Smooth muscle cell (in vitro differentiated cells): Measurements from ENCODE around the gene HS3ST5. TPM values are rescaled to one million over a fixed set of nuclear protein-coding genes. Genes with fewer than 3 reads are reported as not detected.

Experiments used
- DNase-seq: peaks from one replicate; lab custom pipeline; 2025; ENCODE audit not compliant: unreplicated experiment; lab: John Stamatoyannopoulos, UW
- H2AFZ ChIP-seq: fragments of 200-600 bp; sonication (generic); 2 replicates; pipeline ENCODE4 v1.6.0; 2016; ENCODE audit warnings: antibody characterized with exemption, low read depth, mild to moderate bottlenecking
- H3F3A ChIP-seq: fragments of 200-600 bp; sonication (generic); 2 replicates; pipeline ENCODE4 v1.6.0; 2017; ENCODE audit warnings: antibody characterized with exemption, low read depth
- H3K27ac ChIP-seq: fragments of 200-600 bp; sonication (generic); 2 replicates; pipeline ENCODE4 v1.5.1; 2016; ENCODE audit warnings: low read depth, mild to moderate bottlenecking
- H3K27me3 ChIP-seq: fragments of 200-600 bp; sonication (generic); 2 replicates; pipeline ENCODE4 v1.6.1; 2016; ENCODE audit warnings: low read depth, mild to moderate bottlenecking
- H3K36me3 ChIP-seq: fragments of 200-600 bp; sonication (generic); 2 replicates; pipeline ENCODE4 v1.5.1; 2016; ENCODE audit warnings: low read depth
- H3K4me1 ChIP-seq: fragments of 200-600 bp; sonication (generic); 2 replicates; pipeline ENCODE4 v1.5.1; 2016; ENCODE audit warnings: low read depth
- H3K4me2 ChIP-seq: fragments of 200-600 bp; sonication (generic); 2 replicates; pipeline ENCODE4 v1.6.0; 2016; ENCODE audit warnings: mild to moderate bottlenecking
- H3K4me3 ChIP-seq: fragments of 200-600 bp; sonication (generic); 2 replicates; pipeline ENCODE4 v1.5.1; 2016; ENCODE audit warnings: mild to moderate bottlenecking
- H3K79me2 ChIP-seq: fragments of 200-600 bp; sonication (generic); 2 replicates; pipeline ENCODE4 v1.6.0; 2016; ENCODE audit warnings: low read depth, mild to moderate bottlenecking
- H3K9ac ChIP-seq: fragments of 200-600 bp; sonication (generic); 2 replicates; pipeline ENCODE4 v1.6.0; 2016; ENCODE audit warnings: low read depth
- H3K9me3 ChIP-seq: fragments of 200-600 bp; sonication (generic); replicated peaks from 2 replicates; pipeline ENCODE4 v1.5.1; 2016; ENCODE audit warnings: low read depth
- H4K20me1 ChIP-seq: fragments of 200-600 bp; sonication (generic); 2 replicates; pipeline ENCODE4 v1.6.0; 2016; ENCODE audit warnings: low read depth
- CTCF ChIP-seq: fragments of 200-600 bp; sonication (generic); IDR thresholded peaks from 2 replicates; pipeline ENCODE4 v1.5.1; 2017; ENCODE audit warnings: borderline replicate concordance, mild to moderate bottlenecking, antibody characterized with exemption; ENCODE audit not compliant: insufficient read depth, poor library complexity, severe bottlenecking
- WGBS: methylation state at CpG from one replicate; pipeline ENCODE4 v1.1.7; 2016; ENCODE audit warnings: low lambda C conversion rate; 5-methylcytosine and 5-hydroxymethylcytosine counted together
- polyA plus RNA-seq: library from polyadenylated mRNA; unstranded; fragments of >200 nt; fragmentation: Nextera tagmentation; extraction: Ambion mirVana; gene quantifications from 2 replicates; pipeline ENCODE4 v1.2.1, GENCODE V29; 2016
- total RNA-seq: library from RNA; depleted of rRNA; stranded (reverse); fragments of >200 nt; gene quantifications from 2 replicates; pipeline ENCODE4 v1.2.3, GENCODE V29; 2014

The HS3ST5 gene
- total and polyA plus RNA-seq, 2 experiments from 2014 or later: 0.18 to 0.25 TPM

DNA sequence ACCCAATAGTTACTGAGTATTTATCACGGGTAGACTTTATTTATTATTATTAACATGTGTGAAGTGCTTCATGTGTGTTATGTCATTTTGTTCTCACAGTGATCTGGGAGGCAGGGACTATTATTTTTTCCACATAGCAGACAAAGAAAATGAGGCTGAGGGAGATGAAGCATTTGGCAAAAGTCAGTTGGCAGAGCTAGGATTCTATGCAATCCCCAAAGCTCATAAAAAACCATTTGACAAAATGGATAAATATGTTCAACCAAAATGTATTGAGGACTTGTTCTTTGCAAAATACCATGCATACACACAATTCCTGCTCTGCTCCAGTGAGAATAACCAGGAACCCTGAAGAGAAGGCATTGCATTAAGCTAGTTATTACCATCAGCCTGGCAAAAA, 184.4 kb downstream of the HS3ST5 start:
- H3F3A ChIP-seq: no peaks in the 10 kb centered on the region
- H3K9ac ChIP-seq: no peak overlapping the region
- no peak overlapping the region for H3K4me2 ChIP-seq
- no peak overlapping the region for H3K4me3 ChIP-seq
- no peak for DNase-seq
- no peak overlapping the region for H3K27ac ChIP-seq
- no peaks in the 10 kb centered on the region for H3K4me1 ChIP-seq
- no peaks in the 10 kb centered on the region for H3K27me3 ChIP-seq
- no peaks in the 10 kb centered on the region for H3K9me3 ChIP-seq
- TF ChIP-seq CTCF: no peak
- H2AFZ ChIP-seq: no peak overlapping the region
- no peaks in the 10 kb centered on the region for H3K79me2 ChIP-seq
- WGBS: 100% methylated on average over 1 of the region's 1 CpG
- H4K20me1 ChIP-seq: no peaks in the 10 kb centered on the region
- no peaks in the 10 kb centered on the region for H3K36me3 ChIP-seq

DNA sequence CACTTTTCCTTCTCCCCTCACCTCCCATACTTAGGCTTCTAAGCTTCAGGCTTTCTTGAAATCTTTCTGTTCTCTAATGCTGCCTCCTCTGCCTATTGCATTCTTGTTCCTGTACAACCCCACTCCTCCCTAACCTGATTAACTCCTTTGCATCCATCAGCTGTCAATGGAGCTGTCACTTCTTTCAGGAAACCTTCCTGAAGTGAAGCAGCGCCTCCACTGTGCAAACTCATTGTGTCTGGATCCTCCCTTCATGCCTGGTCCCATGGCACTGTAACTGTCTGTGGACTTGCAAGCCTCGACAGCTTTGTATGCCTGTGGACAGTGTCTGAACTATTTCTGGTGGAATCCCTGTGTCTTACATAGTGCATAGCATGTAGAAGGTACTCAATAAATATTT, 185.0 kb downstream of the HS3ST5 start:
- no peak for DNase-seq
- H3K4me3 ChIP-seq: no peak overlapping the region
- no peak for TF ChIP-seq CTCF
- no peaks in the 10 kb centered on the region for H3K4me1 ChIP-seq
- no peak overlapping the region for H3K27ac ChIP-seq
- H3K9me3 ChIP-seq: no peaks in the 10 kb centered on the region
- 73% methylated on average over 2 of the region's 2 CpGs for whole genome bisulfite sequencing
- H2AFZ ChIP-seq: no peak overlapping the region
- no peak overlapping the region for H3K4me2 ChIP-seq
- H4K20me1 ChIP-seq: no peaks in the 10 kb centered on the region
- H3F3A ChIP-seq: no peaks in the 10 kb centered on the region
- no peak overlapping the region for H3K9ac ChIP-seq
- no peaks in the 10 kb centered on the region for H3K36me3 ChIP-seq
- H3K79me2 ChIP-seq: no peaks in the 10 kb centered on the region
- H3K27me3 ChIP-seq: no peaks in the 10 kb centered on the region

- H3K79me2 ChIP-seq: no peaks in the 10 kb centered on the region
- no peak for TF ChIP-seq CTCF
- H3K4me1 ChIP-seq: no peaks in the 10 kb centered on the region
- H3K9me3 ChIP-seq: no peaks in the 10 kb centered on the region
- no peak overlapping the region for H3K4me3 ChIP-seq
- H2AFZ ChIP-seq: no peak overlapping the region
- no peak overlapping the region for H3K4me2 ChIP-seq
- H3K27ac ChIP-seq: no peak overlapping the region
- 63% methylated on average over 3 of the region's 3 CpGs for WGBS
- H3K9ac ChIP-seq: no peak overlapping the region
- H3K36me3 ChIP-seq: no peaks in the 10 kb centered on the region
- H3K27me3 ChIP-seq: no peaks in the 10 kb centered on the region
- H3F3A ChIP-seq: no peaks in the 10 kb centered on the region
- DNase-seq: no peak
- H4K20me1 ChIP-seq: no peaks in the 10 kb centered on the region
These were observed 187.1 kb downstream of the HS3ST5 start for GRCh38 chr6:114155763-114156162.

DNA sequence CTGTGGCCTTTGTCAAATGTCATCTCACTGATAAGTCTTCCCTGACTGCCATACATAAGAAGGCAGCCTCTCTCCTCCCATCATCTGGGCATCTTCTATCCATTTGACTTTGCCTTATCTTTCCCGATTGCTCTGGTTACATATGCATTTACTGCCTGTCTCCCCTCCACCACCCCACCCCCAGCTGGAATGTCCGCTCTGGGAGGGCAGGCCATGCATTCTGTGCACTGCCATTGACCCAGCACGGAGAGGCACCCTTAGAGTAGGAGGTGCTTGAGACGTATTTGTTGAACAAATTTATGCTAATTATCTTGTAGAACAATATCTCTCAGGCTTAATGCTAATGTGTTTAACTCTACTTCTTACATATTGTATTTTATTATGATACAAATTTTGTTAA, 188.0 kb downstream of the HS3ST5 start:
- H3K9me3 ChIP-seq: no peaks in the 10 kb centered on the region
- no peaks in the 10 kb centered on the region for H3K79me2 ChIP-seq
- no peak overlapping the region for H3K4me2 ChIP-seq
- no peaks in the 10 kb centered on the region for H3K27me3 ChIP-seq
- no peak for TF ChIP-seq CTCF
- no peak overlapping the region for H3K4me3 ChIP-seq
- WGBS: 82% methylated on average over 4 of the region's 4 CpGs
- no peak overlapping the region for H3K27ac ChIP-seq
- H3F3A ChIP-seq: no peaks in the 10 kb centered on the region
- no peaks in the 10 kb centered on the region for H3K4me1 ChIP-seq
- H3K36me3 ChIP-seq: no peaks in the 10 kb centered on the region
- no peak overlapping the region for H2AFZ ChIP-seq
- no peaks in the 10 kb centered on the region for H4K20me1 ChIP-seq
- DNase-seq: no peak
- H3K9ac ChIP-seq: no peak overlapping the region
